Measurements from ENCODE around the gene RAB26.
"Not testable (repeated sequence)": the region's sequence is repeated elsewhere in the genome, so short reads cannot be mapped to it uniquely, and the experiment has no call there.

Gene RAB26

GRCh38 chr16:2110332-2111008 lies 38.0 kb upstream of the RAB26 start:
- H3K79me2 ChIP-seq (ENCODE audit: control insufficient read depth, insufficient read depth, low read length, poor library complexity); H3K4me2 ChIP-seq (ENCODE audit: low read length); H3K27ac ChIP-seq (ENCODE audit: low read depth, low read length); H4K91ac ChIP-seq (ENCODE audit: low read depth, low read length); H3K4me1 ChIP-seq (ENCODE audit: control insufficient read depth in 1 of 2, insufficient read depth in 2 of 2, low read length in 2 of 2); H3K9ac ChIP-seq (ENCODE audit: low read length); H2AFZ ChIP-seq (ENCODE audit: insufficient read depth, low read length, poor library complexity); H2BK120ac ChIP-seq (ENCODE audit: insufficient read depth, low read length, poor library complexity); H3K18ac ChIP-seq (ENCODE audit: low read length); H4K12ac ChIP-seq (ENCODE audit: low read depth, low read length); H2AK5ac ChIP-seq (ENCODE audit: low read length); H2BK12ac ChIP-seq (ENCODE audit: low read length); DNase-seq; H3K23ac ChIP-seq (ENCODE audit: low read length); H3K27me3 ChIP-seq (ENCODE audit: insufficient read depth, low read length); H3K4me3 ChIP-seq (ENCODE audit: low read depth, low read length); H4K8ac ChIP-seq (ENCODE audit: low read depth, low read length); H3K79me1 ChIP-seq (ENCODE audit: low read length); H3K9me3 ChIP-seq (ENCODE audit: insufficient read depth, low read depth, low read length); H3K14ac ChIP-seq (ENCODE audit: low read length); H2BK5ac ChIP-seq (ENCODE audit: low read depth, low read length, poor library complexity); H3K4ac ChIP-seq (ENCODE audit: low read depth, low read length): not testable (repeated sequence)
- WGBS (ENCODE audit: extremely low coverage, insufficient coverage, insufficient read length): no CpG with 5 or more reads among the region's 43 CpGs
- peaks cover 59 to 67% of the 10 kb centered on the region in 2 experiments for H3K36me3 ChIP-seq (ENCODE audit: control insufficient read depth in 1 of 2, insufficient read depth in 2 of 2, low read length in 2 of 2)

- H2BK120ac ChIP-seq (ENCODE audit: insufficient read depth, low read length, poor library complexity); H2AK5ac ChIP-seq (ENCODE audit: low read length); H3K4me2 ChIP-seq (ENCODE audit: low read length); H2BK12ac ChIP-seq (ENCODE audit: low read length); H3K79me2 ChIP-seq (ENCODE audit: control insufficient read depth, insufficient read depth, low read length, poor library complexity); H3K23ac ChIP-seq (ENCODE audit: low read length); H3K18ac ChIP-seq (ENCODE audit: low read length); H3K4ac ChIP-seq (ENCODE audit: low read depth, low read length); DNase-seq; H3K9ac ChIP-seq (ENCODE audit: low read length); H2AFZ ChIP-seq (ENCODE audit: insufficient read depth, low read length, poor library complexity); H4K91ac ChIP-seq (ENCODE audit: low read depth, low read length); H3K27ac ChIP-seq (ENCODE audit: low read depth, low read length); H3K4me3 ChIP-seq (ENCODE audit: low read depth, low read length); H2BK5ac ChIP-seq (ENCODE audit: low read depth, low read length, poor library complexity); H3K27me3 ChIP-seq (ENCODE audit: insufficient read depth, low read length); H3K14ac ChIP-seq (ENCODE audit: low read length); H3K79me1 ChIP-seq (ENCODE audit: low read length); H3K9me3 ChIP-seq (ENCODE audit: insufficient read depth, low read depth, low read length); H4K12ac ChIP-seq (ENCODE audit: low read depth, low read length); H4K8ac ChIP-seq (ENCODE audit: low read depth, low read length); H3K4me1 ChIP-seq (ENCODE audit: control insufficient read depth in 1 of 2, insufficient read depth in 2 of 2, low read length in 2 of 2): not testable (repeated sequence)
- no CpG with 5 or more reads among the region's 36 CpGs for WGBS (ENCODE audit: extremely low coverage, insufficient coverage, insufficient read length)
- H3K36me3 ChIP-seq (ENCODE audit: control insufficient read depth in 1 of 2, insufficient read depth in 2 of 2, low read length in 2 of 2): peaks cover 56 to 64% of the 10 kb centered on the region in 2 experiments
Measured at GRCh38 chr16:2111009-2111353, 37.4 kb upstream of the RAB26 start.

- peaks cover 56 to 65% of the 10 kb centered on the region in 2 experiments for H3K36me3 ChIP-seq (ENCODE audit: control insufficient read depth in 1 of 2, insufficient read depth in 2 of 2, low read length in 2 of 2)
- H2BK120ac ChIP-seq (ENCODE audit: insufficient read depth, low read length, poor library complexity); H3K9ac ChIP-seq (ENCODE audit: low read length); H3K4me3 ChIP-seq (ENCODE audit: low read depth, low read length); H3K79me2 ChIP-seq (ENCODE audit: control insufficient read depth, insufficient read depth, low read length, poor library complexity); H2AK5ac ChIP-seq (ENCODE audit: low read length); H3K4me2 ChIP-seq (ENCODE audit: low read length); H4K8ac ChIP-seq (ENCODE audit: low read depth, low read length); H3K4me1 ChIP-seq (ENCODE audit: control insufficient read depth in 1 of 2, insufficient read depth in 2 of 2, low read length in 2 of 2); H3K18ac ChIP-seq (ENCODE audit: low read length); H4K12ac ChIP-seq (ENCODE audit: low read depth, low read length); H2BK12ac ChIP-seq (ENCODE audit: low read length); H3K27me3 ChIP-seq (ENCODE audit: insufficient read depth, low read length); H3K79me1 ChIP-seq (ENCODE audit: low read length); H3K14ac ChIP-seq (ENCODE audit: low read length); H3K4ac ChIP-seq (ENCODE audit: low read depth, low read length); H4K91ac ChIP-seq (ENCODE audit: low read depth, low read length); H3K23ac ChIP-seq (ENCODE audit: low read length); H2BK5ac ChIP-seq (ENCODE audit: low read depth, low read length, poor library complexity); DNase-seq; H3K27ac ChIP-seq (ENCODE audit: low read depth, low read length); H2AFZ ChIP-seq (ENCODE audit: insufficient read depth, low read length, poor library complexity); H3K9me3 ChIP-seq (ENCODE audit: insufficient read depth, low read depth, low read length): not testable (repeated sequence)
- no CpG with 5 or more reads among the region's 65 CpGs for WGBS (ENCODE audit: extremely low coverage, insufficient coverage, insufficient read length)
Measured at GRCh38 chr16:2111412-2112335, 36.8 kb upstream of the RAB26 start.

GRCh38 chr16:2112539-2113106 lies 35.8 kb upstream of the RAB26 start:
- WGBS (ENCODE audit: extremely low coverage, insufficient coverage, insufficient read length): no CpG with 5 or more reads among the region's 30 CpGs
- not testable (repeated sequence) for H2BK120ac ChIP-seq (ENCODE audit: insufficient read depth, low read length, poor library complexity); H3K14ac ChIP-seq (ENCODE audit: low read length); H2AFZ ChIP-seq (ENCODE audit: insufficient read depth, low read length, poor library complexity); H2AK5ac ChIP-seq (ENCODE audit: low read length); H2BK12ac ChIP-seq (ENCODE audit: low read length); H3K23ac ChIP-seq (ENCODE audit: low read length); DNase-seq; H3K27ac ChIP-seq (ENCODE audit: low read depth, low read length); H4K12ac ChIP-seq (ENCODE audit: low read depth, low read length); H3K27me3 ChIP-seq (ENCODE audit: insufficient read depth, low read length); H4K8ac ChIP-seq (ENCODE audit: low read depth, low read length); H4K91ac ChIP-seq (ENCODE audit: low read depth, low read length); H2BK5ac ChIP-seq (ENCODE audit: low read depth, low read length, poor library complexity); H3K9ac ChIP-seq (ENCODE audit: low read length); H3K18ac ChIP-seq (ENCODE audit: low read length); H3K79me1 ChIP-seq (ENCODE audit: low read length); H3K4ac ChIP-seq (ENCODE audit: low read depth, low read length); H3K9me3 ChIP-seq (ENCODE audit: insufficient read depth, low read depth, low read length); H3K4me2 ChIP-seq (ENCODE audit: low read length); H3K4me1 ChIP-seq (ENCODE audit: control insufficient read depth in 1 of 2, insufficient read depth in 2 of 2, low read length in 2 of 2); H3K79me2 ChIP-seq (ENCODE audit: control insufficient read depth, insufficient read depth, low read length, poor library complexity)
- Histone ChIP-seq H3K4me3 (ENCODE audit: low read depth, low read length) (peak overlapping the region; percentile 20), H3K36me3 (ENCODE audit: control insufficient read depth in 1 of 2, insufficient read depth in 2 of 2, low read length in 2 of 2) (peaks cover 52 to 64% of the 10 kb centered on the region in 2 experiments)

All from trophoblast cell (in vitro differentiated cells and primary cell).